Endothelial cell of umbilical vein (primary cell): ENCODE measurements around the gene NDUFA7.

ENCODE experiments used
- EZH2 ChIP-seq: IDR thresholded peaks from 2 replicates; pipeline ENCODE4 v1.6.1; 2012; ENCODE audit warnings: borderline replicate concordance, low read depth, mild to moderate bottlenecking, moderate library complexity, low read length, inconsistent platforms; ENCODE audit not compliant: severe bottlenecking
- MAX ChIP-seq: IDR thresholded peaks from 2 replicates; pipeline ENCODE4 v1.6.1; 2011; ENCODE audit not compliant: insufficient read depth, insufficient read length
- MYC ChIP-seq: IDR thresholded peaks from one replicate; pipeline ENCODE4 v1.6.1; 2011; ENCODE audit warnings: mild to moderate bottlenecking, low read depth, low read length
- POLR2A ChIP-seq: IDR thresholded peaks from 2 replicates; pipeline ENCODE4 v1.6.1; 2012; ENCODE audit warnings: low read depth, mild to moderate bottlenecking, control low read depth, low read length
- POLR2AphosphoS5 ChIP-seq: IDR thresholded peaks from 2 replicates; pipeline ENCODE4 v1.6.1; 2012; ENCODE audit warnings: low read depth, mild to moderate bottlenecking, control low read depth, low read length, moderate library complexity; ENCODE audit not compliant: insufficient read depth
- TF ChIP-seq, protein P1 (sequence below), 2 donors: IDR thresholded peaks; 1 replicate in 1 of 2; 2 replicates in 1 of 2; pipeline ENCODE4 v1.5.1; 2011; ENCODE audit warnings: low read length in 2 of 2, mild to moderate bottlenecking in 2 of 2, moderate library complexity in 2 of 2, control low read depth in 1 of 2, inconsistent platforms in 1 of 2, low read depth in 1 of 2; ENCODE audit not compliant: insufficient read depth in 1 of 2; ENCODE audit errors: extremely low read depth in 1 of 2

GRCh38 chr19:8304841-8305621 is 16.1 kb downstream of the NDUFA7 start:
- TF ChIP-seq, protein P1, sequence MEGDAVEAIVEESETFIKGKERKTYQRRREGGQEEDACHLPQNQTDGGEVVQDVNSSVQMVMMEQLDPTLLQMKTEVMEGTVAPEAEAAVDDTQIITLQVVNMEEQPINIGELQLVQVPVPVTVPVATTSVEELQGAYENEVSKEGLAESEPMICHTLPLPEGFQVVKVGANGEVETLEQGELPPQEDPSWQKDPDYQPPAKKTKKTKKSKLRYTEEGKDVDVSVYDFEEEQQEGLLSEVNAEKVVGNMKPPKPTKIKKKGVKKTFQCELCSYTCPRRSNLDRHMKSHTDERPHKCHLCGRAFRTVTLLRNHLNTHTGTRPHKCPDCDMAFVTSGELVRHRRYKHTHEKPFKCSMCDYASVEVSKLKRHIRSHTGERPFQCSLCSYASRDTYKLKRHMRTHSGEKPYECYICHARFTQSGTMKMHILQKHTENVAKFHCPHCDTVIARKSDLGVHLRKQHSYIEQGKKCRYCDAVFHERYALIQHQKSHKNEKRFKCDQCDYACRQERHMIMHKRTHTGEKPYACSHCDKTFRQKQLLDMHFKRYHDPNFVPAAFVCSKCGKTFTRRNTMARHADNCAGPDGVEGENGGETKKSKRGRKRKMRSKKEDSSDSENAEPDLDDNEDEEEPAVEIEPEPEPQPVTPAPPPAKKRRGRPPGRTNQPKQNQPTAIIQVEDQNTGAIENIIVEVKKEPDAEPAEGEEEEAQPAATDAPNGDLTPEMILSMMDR (IDR thresholded peaks at IDR 0.05; ENCODE audit: extremely low read depth in 1 of 2, insufficient read depth in 1 of 2, low read depth in 1 of 2, low read length in 2 of 2), result no peak
- no peak for TF ChIP-seq POLR2AphosphoS5
- TF ChIP-seq POLR2A, result no peak
- TF ChIP-seq MAX, result no peak
- TF ChIP-seq EZH2, result no peak
- TF ChIP-seq MYC, result no peak
